ENCODE measurements around the gene NECAB2.
A peak's percentile ranks its signal among the peaks of the same experiment; 100 is the strongest.

NECAB2 gene

GRCh38 chr16:84044118-84044488, 76.1 kb downstream of the NECAB2 start:
- CTCF ChIA-PET: interaction anchor here (0.9 to 2.4 kb wide), 6 partner anchors 17 to 117 kb away, joined by 3 to 7 read pairs (median 4); no protein-coding TSS in a partner anchor
- peak in 2 of 3 donors; percentile 23 to 36 for DNase-seq
- no peaks in the 10 kb centered on the region for H3K9me3 ChIP-seq (ENCODE audit: control extremely low read depth in 1 of 5, control insufficient read depth in 4 of 5, insufficient read depth in 2 of 5, low read depth in 1 of 5, low read length in 4 of 5)
- peaks cover 0 to 5% (median 0%) of the 10 kb centered on the region in 4 experiments for H3K36me3 ChIP-seq (ENCODE audit: control insufficient read depth in 4 of 4, insufficient read depth in 4 of 4, low read length in 3 of 4)
- H3K4me3 ChIP-seq (ENCODE audit: control insufficient read depth in 1 of 7, extremely low read depth in 1 of 7, insufficient read depth in 4 of 7, low read depth in 2 of 7, low read length in 6 of 7): no peak overlapping the region
- H3K27me3 ChIP-seq (replicated peaks in 2 of 5; ENCODE audit: control insufficient read depth in 4 of 5, insufficient read depth in 5 of 5, low read length in 4 of 5): peaks cover 0 to 79% (median 28%) of the 10 kb centered on the region in 5 experiments
- H3K4me1 ChIP-seq (ENCODE audit: control extremely low read depth in 1 of 4, control insufficient read depth in 4 of 4, insufficient read depth in 4 of 4, low read length in 3 of 4): no peaks in the 10 kb centered on the region
- WGBS (ENCODE audit: insufficient coverage): 19% methylated on average over 5 of the region's 5 CpGs
- no peak overlapping the region for H3K27ac ChIP-seq (ENCODE audit: insufficient read depth in 1 of 2, low read depth in 1 of 2, low read length in 2 of 2, poor library complexity in 1 of 2, severe bottlenecking in 2 of 2)
- POLR2A ChIA-PET: no interaction called here

- ChIA-PET POLR2A (no interaction called here), CTCF (interaction anchor here (0.9 to 2.4 kb wide), 7 partner anchors 13 to 91 kb away, joined by 3 to 7 read pairs (median 4); partner anchors contain the start of gene OSGIN1)
- Histone ChIP-seq H3K27ac (ENCODE audit: insufficient read depth in 1 of 2, low read depth in 1 of 2, low read length in 2 of 2, poor library complexity in 1 of 2, severe bottlenecking in 2 of 2) (no peak overlapping the region), H3K4me1 (ENCODE audit: control extremely low read depth in 1 of 4, control insufficient read depth in 4 of 4, insufficient read depth in 4 of 4, low read length in 3 of 4) (no peaks in the 10 kb centered on the region), H3K9me3 (ENCODE audit: control extremely low read depth in 1 of 5, control insufficient read depth in 4 of 5, insufficient read depth in 2 of 5, low read depth in 1 of 5, low read length in 4 of 5) (no peaks in the 10 kb centered on the region), H3K36me3 (ENCODE audit: control insufficient read depth in 4 of 4, insufficient read depth in 4 of 4, low read length in 3 of 4) (peaks cover 0 to 13% (median 3%) of the 10 kb centered on the region in 4 experiments), H3K4me3 (ENCODE audit: control insufficient read depth in 1 of 7, extremely low read depth in 1 of 7, insufficient read depth in 4 of 7, low read depth in 2 of 7, low read length in 6 of 7) (no peak overlapping the region), H3K27me3 (replicated peaks in 2 of 5; ENCODE audit: control insufficient read depth in 4 of 5, insufficient read depth in 5 of 5, low read length in 4 of 5) (peaks cover 0 to 68% (median 23%) of the 10 kb centered on the region in 5 experiments)
- DNase-seq: no peak
- WGBS (ENCODE audit: insufficient coverage): 70% methylated on average over 36 of the region's 36 CpGs
Measured at GRCh38 chr16:84045001-84045817, 77.2 kb downstream of the NECAB2 start.

DNA sequence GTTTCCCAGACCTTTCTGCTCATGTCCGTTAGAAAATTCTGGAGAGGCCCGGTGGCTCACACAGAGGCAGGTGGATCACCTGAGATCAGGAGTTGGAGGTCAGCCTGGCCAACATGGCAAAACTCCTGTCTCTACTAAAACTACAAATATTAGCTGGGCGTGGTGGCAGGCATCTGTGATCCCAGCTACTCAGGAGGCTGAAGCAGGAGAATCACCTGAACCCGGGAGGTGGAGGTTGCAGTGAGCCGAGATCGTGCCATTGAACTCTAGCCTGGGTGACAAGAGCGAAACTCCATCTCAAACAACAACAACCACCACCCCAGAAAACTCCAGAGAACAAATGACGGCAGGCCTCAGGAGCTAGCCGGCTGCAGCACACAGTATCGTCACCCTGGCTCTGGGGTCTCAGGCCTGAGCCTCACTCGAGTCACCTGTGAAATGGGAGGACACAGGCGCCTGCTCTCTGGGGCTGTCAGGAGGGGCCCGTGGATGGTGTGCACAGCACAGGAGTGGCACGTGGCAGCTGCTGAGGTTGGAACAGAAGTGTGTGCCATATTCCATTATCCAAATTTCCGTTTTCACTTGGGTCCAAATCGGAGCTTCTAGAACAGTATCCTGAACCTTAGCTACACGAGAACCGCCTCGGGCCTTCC, 77.9 kb downstream of the NECAB2 start:
- ChIA-PET CTCF (interaction anchor here (1.2 to 1.6 kb wide), 3 partner anchors 17 to 92 kb away, joined by 3 to 4 read pairs (median 4); partner anchors contain the start of gene OSGIN1), POLR2A (no interaction called here)
- 96% methylated on average over 14 of the region's 19 CpGs for WGBS (ENCODE audit: insufficient coverage)
- peaks cover 0 to 17% (median 5%) of the 10 kb centered on the region in 4 experiments for H3K36me3 ChIP-seq (ENCODE audit: control insufficient read depth in 4 of 4, insufficient read depth in 4 of 4, low read length in 3 of 4)
- no peaks in the 10 kb centered on the region for H3K4me1 ChIP-seq (ENCODE audit: control extremely low read depth in 1 of 4, control insufficient read depth in 4 of 4, insufficient read depth in 4 of 4, low read length in 3 of 4)
- H3K4me3 ChIP-seq (ENCODE audit: control insufficient read depth in 1 of 7, extremely low read depth in 1 of 7, insufficient read depth in 4 of 7, low read depth in 2 of 7, low read length in 6 of 7): no peak overlapping the region
- H3K9me3 ChIP-seq (ENCODE audit: control extremely low read depth in 1 of 5, control insufficient read depth in 4 of 5, insufficient read depth in 2 of 5, low read depth in 1 of 5, low read length in 4 of 5): no peaks in the 10 kb centered on the region
- H3K27ac ChIP-seq (ENCODE audit: insufficient read depth in 1 of 2, low read depth in 1 of 2, low read length in 2 of 2, poor library complexity in 1 of 2, severe bottlenecking in 2 of 2): no peak overlapping the region
- DNase-seq: no peak
- H3K27me3 ChIP-seq (replicated peaks in 2 of 5; ENCODE audit: control insufficient read depth in 4 of 5, insufficient read depth in 5 of 5, low read length in 4 of 5): peaks cover 0 to 61% (median 23%) of the 10 kb centered on the region in 5 experiments

- Histone ChIP-seq H3K9me3 (ENCODE audit: control extremely low read depth in 1 of 5, control insufficient read depth in 4 of 5, insufficient read depth in 2 of 5, low read depth in 1 of 5, low read length in 4 of 5) (no peaks in the 10 kb centered on the region), H3K4me1 (ENCODE audit: control extremely low read depth in 1 of 4, control insufficient read depth in 4 of 4, insufficient read depth in 4 of 4, low read length in 3 of 4) (no peaks in the 10 kb centered on the region), H3K4me3 (ENCODE audit: control insufficient read depth in 1 of 7, extremely low read depth in 1 of 7, insufficient read depth in 4 of 7, low read depth in 2 of 7, low read length in 6 of 7) (no peak overlapping the region), H3K36me3 (ENCODE audit: control insufficient read depth in 4 of 4, insufficient read depth in 4 of 4, low read length in 3 of 4) (peaks cover 2 to 22% (median 7%) of the 10 kb centered on the region in 4 experiments), H3K27me3 (replicated peaks in 2 of 5; ENCODE audit: control insufficient read depth in 4 of 5, insufficient read depth in 5 of 5, low read length in 4 of 5) (peaks cover 0 to 48% (median 19%) of the 10 kb centered on the region in 5 experiments), H3K27ac (ENCODE audit: insufficient read depth in 1 of 2, low read depth in 1 of 2, low read length in 2 of 2, poor library complexity in 1 of 2, severe bottlenecking in 2 of 2) (no peak overlapping the region)
- ChIA-PET POLR2A (no interaction called here), CTCF (no interaction called here)
- no peak for DNase-seq
- 100% methylated on average over 4 of the region's 6 CpGs for WGBS (ENCODE audit: insufficient coverage)
Measured at GRCh38 chr16:84047206-84047605, 79.2 kb downstream of the NECAB2 start.

DNA sequence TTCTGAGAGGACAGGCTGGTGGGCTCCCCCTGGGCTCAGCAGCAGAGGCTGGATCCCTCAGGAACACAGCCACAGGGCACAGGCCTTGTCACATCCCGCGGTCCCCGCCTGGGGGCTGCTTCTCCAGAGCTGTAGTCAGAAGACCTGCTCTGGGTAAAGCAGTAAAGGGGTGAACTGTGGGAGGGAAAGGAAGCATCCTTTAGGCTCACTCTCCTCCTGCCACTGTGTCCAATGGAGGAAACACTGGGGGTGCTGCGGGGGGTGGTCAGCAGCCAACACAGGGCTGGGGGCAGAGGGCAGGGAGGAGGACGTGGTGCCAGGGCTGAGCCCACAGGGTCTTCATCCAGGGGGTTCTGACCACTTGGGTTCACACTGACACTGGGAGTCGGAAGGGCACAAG, 79.6 kb downstream of the NECAB2 start:
- CTCF ChIA-PET: no interaction called here
- no peak for DNase-seq
- Histone ChIP-seq H3K27ac (ENCODE audit: insufficient read depth in 1 of 2, low read depth in 1 of 2, low read length in 2 of 2, poor library complexity in 1 of 2, severe bottlenecking in 2 of 2) (no peak overlapping the region), H3K9me3 (ENCODE audit: control extremely low read depth in 1 of 5, control insufficient read depth in 4 of 5, insufficient read depth in 2 of 5, low read depth in 1 of 5, low read length in 4 of 5) (no peaks in the 10 kb centered on the region), H3K27me3 (replicated peaks in 2 of 5; ENCODE audit: control insufficient read depth in 4 of 5, insufficient read depth in 5 of 5, low read length in 4 of 5) (peaks cover 0 to 44% (median 15%) of the 10 kb centered on the region in 5 experiments), H3K36me3 (ENCODE audit: control insufficient read depth in 4 of 4, insufficient read depth in 4 of 4, low read length in 3 of 4) (peaks cover 3 to 26% (median 9%) of the 10 kb centered on the region in 4 experiments), H3K4me1 (ENCODE audit: control extremely low read depth in 1 of 4, control insufficient read depth in 4 of 4, insufficient read depth in 4 of 4, low read length in 3 of 4) (no peaks in the 10 kb centered on the region), H3K4me3 (ENCODE audit: control insufficient read depth in 1 of 7, extremely low read depth in 1 of 7, insufficient read depth in 4 of 7, low read depth in 2 of 7, low read length in 6 of 7) (no peak overlapping the region)
- POLR2A ChIA-PET: no interaction called here
- WGBS (ENCODE audit: insufficient coverage): no CpG with 5 or more reads among the region's 6 CpGs

GRCh38 chr16:84048270-84048669, 80.2 kb downstream of the NECAB2 start:
- H3K27me3 ChIP-seq (replicated peaks in 2 of 5; ENCODE audit: control insufficient read depth in 4 of 5, insufficient read depth in 5 of 5, low read length in 4 of 5): peaks cover 0 to 38% (median 10%) of the 10 kb centered on the region in 5 experiments
- ChIA-PET CTCF (no interaction called here), POLR2A (no interaction called here)
- 100% methylated on average over 7 of the region's 7 CpGs for WGBS (ENCODE audit: insufficient coverage)
- H3K36me3 ChIP-seq (ENCODE audit: control insufficient read depth in 4 of 4, insufficient read depth in 4 of 4, low read length in 3 of 4): peaks cover 3 to 32% (median 13%) of the 10 kb centered on the region in 4 experiments
- no peak overlapping the region for H3K4me3 ChIP-seq (ENCODE audit: control insufficient read depth in 1 of 7, extremely low read depth in 1 of 7, insufficient read depth in 4 of 7, low read depth in 2 of 7, low read length in 6 of 7)
- DNase-seq: no peak
- no peaks in the 10 kb centered on the region for H3K9me3 ChIP-seq (ENCODE audit: control extremely low read depth in 1 of 5, control insufficient read depth in 4 of 5, insufficient read depth in 2 of 5, low read depth in 1 of 5, low read length in 4 of 5)
- H3K27ac ChIP-seq (ENCODE audit: insufficient read depth in 1 of 2, low read depth in 1 of 2, low read length in 2 of 2, poor library complexity in 1 of 2, severe bottlenecking in 2 of 2): no peak overlapping the region
- H3K4me1 ChIP-seq (ENCODE audit: control extremely low read depth in 1 of 4, control insufficient read depth in 4 of 4, insufficient read depth in 4 of 4, low read length in 3 of 4): no peaks in the 10 kb centered on the region

DNA sequence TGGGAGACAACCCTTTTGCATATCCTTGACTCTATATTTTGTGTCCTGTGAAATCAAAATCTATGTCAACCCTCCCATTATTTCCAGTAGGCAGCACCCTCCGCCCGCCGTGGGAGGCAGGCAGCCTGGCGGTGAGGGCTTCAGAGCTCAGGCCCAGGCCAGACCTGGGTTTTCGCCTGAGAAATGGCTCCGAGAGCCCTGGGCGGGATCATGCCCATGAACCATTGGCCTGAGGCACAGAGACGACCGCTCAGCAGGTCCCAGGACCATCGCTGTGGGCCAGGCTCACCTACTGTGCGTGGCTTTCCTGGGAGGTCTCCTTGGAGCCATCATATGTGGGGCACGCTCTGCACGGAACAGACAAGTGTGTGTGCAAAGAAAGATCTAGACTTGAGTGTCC, 80.8 kb downstream of the NECAB2 start:
- Histone ChIP-seq H3K36me3 (ENCODE audit: control insufficient read depth in 4 of 4, insufficient read depth in 4 of 4, low read length in 3 of 4) (peaks cover 3 to 36% (median 16%) of the 10 kb centered on the region in 4 experiments), H3K27me3 (replicated peaks in 2 of 5; ENCODE audit: control insufficient read depth in 4 of 5, insufficient read depth in 5 of 5, low read length in 4 of 5) (peaks cover 0 to 32% (median 7%) of the 10 kb centered on the region in 5 experiments), H3K4me3 (ENCODE audit: control insufficient read depth in 1 of 7, extremely low read depth in 1 of 7, insufficient read depth in 4 of 7, low read depth in 2 of 7, low read length in 6 of 7) (no peak overlapping the region), H3K4me1 (ENCODE audit: control extremely low read depth in 1 of 4, control insufficient read depth in 4 of 4, insufficient read depth in 4 of 4, low read length in 3 of 4) (no peaks in the 10 kb centered on the region), H3K9me3 (ENCODE audit: control extremely low read depth in 1 of 5, control insufficient read depth in 4 of 5, insufficient read depth in 2 of 5, low read depth in 1 of 5, low read length in 4 of 5) (no peaks in the 10 kb centered on the region), H3K27ac (ENCODE audit: insufficient read depth in 1 of 2, low read depth in 1 of 2, low read length in 2 of 2, poor library complexity in 1 of 2, severe bottlenecking in 2 of 2) (no peak overlapping the region)
- WGBS (ENCODE audit: insufficient coverage): 97% methylated on average over 12 of the region's 13 CpGs
- CTCF ChIA-PET: no interaction called here
- POLR2A ChIA-PET: no interaction called here
- DNase-seq: no peak
